DOHH2 (cell line): ENCODE measurements around the gene KAT7.

Experiments used
- CTCF ChIP-seq: fragments of 200-600 bp; sonication (generic); IDR thresholded peaks from one replicate; pipeline ENCODE4 v1.5.1; 2014; ENCODE audit warnings: antibody characterized with exemption, mild to moderate bottlenecking, low read depth, low read length; ENCODE audit not compliant: poor library complexity, severe bottlenecking
- EZH2phosphoT487 ChIP-seq: fragments of 200-600 bp; sonication (generic); IDR thresholded peaks from 2 replicates; pipeline ENCODE4 v1.6.1; 2017; ENCODE audit warnings: borderline replicate concordance, mild to moderate bottlenecking, antibody characterized with exemption, low read length, moderate library complexity, mixed read lengths

- TF ChIP-seq CTCF (no peak), EZH2phosphoT487 (no peak)
Observed at GRCh38 chr17:49836111-49837030, 47.9 kb downstream of the KAT7 start.
